HepG2 (cell line): ENCODE data around the gene SLC35B2.

ENCODE experiments used
- CHD4 ChIP-seq: fragments of 200-600 bp; sonication (generic); IDR thresholded peaks from 2 replicates; pipeline ENCODE4 v1.7.0; 2017; ENCODE audit warnings: mild to moderate bottlenecking, low read length, borderline replicate concordance
- RFX5 ChIP-seq: IDR thresholded peaks from 2 replicates; pipeline ENCODE4 v1.6.1; 2011; ENCODE audit warnings: low read depth, low read length, improper control_type of control experiment
- TF ChIP-seq, protein P1 (sequence below): IDR thresholded peaks from 2 replicates; pipeline ENCODE4 v1.6.1; 2012; ENCODE audit warnings: inconsistent platforms
- TF ChIP-seq, protein P2 (sequence below): sonication (generic); formaldehyde crosslinking; IDR thresholded peaks from 2 replicates; pipeline ENCODE4 v1.5.0; 2020; ENCODE audit warnings: missing genetic modification reagents

- TF ChIP-seq, protein P1, sequence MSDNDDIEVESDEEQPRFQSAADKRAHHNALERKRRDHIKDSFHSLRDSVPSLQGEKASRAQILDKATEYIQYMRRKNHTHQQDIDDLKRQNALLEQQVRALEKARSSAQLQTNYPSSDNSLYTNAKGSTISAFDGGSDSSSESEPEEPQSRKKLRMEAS: no peak
- TF ChIP-seq, protein P2, sequence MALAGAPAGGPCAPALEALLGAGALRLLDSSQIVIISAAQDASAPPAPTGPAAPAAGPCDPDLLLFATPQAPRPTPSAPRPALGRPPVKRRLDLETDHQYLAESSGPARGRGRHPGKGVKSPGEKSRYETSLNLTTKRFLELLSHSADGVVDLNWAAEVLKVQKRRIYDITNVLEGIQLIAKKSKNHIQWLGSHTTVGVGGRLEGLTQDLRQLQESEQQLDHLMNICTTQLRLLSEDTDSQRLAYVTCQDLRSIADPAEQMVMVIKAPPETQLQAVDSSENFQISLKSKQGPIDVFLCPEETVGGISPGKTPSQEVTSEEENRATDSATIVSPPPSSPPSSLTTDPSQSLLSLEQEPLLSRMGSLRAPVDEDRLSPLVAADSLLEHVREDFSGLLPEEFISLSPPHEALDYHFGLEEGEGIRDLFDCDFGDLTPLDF (CRISPR knock-in tag): no peak
- TF ChIP-seq CHD4 (no peak), RFX5 (no peak)
Measured at GRCh38 chr6:44294832-44295791, 37.8 kb upstream of the SLC35B2 start.
